ENCODE measurements around the gene ARL9. TPM values are rescaled to one million over a fixed set of nuclear protein-coding genes. Genes with fewer than 3 reads are reported as not detected.

Gene ARL9
- total RNA-seq, 1 experiment from 2014 or later = not detected

- no CpG with 5 or more reads among the region's 1 CpG for WGBS (ENCODE audit: extremely low coverage, insufficient read length, low lambda C conversion rate)
- no peaks in the 10 kb centered on the region for H3K23me2 ChIP-seq (ENCODE audit: insufficient read length, low read depth, low read length, poor library complexity, severe bottlenecking)
- no peaks in the 10 kb centered on the region for H3K9me3 ChIP-seq (ENCODE audit: control insufficient read depth, low read depth, low read length)
- H2BK12ac ChIP-seq (ENCODE audit: insufficient read length, low read depth, low read length) = no peak overlapping the region
- H4K5ac ChIP-seq (ENCODE audit: insufficient read length, low read depth, low read length) = no peak overlapping the region
- no peak overlapping the region for H2BK120ac ChIP-seq (ENCODE audit: low read depth, low read length, poor library complexity, severe bottlenecking)
- no peak overlapping the region for H3K18ac ChIP-seq (ENCODE audit: insufficient read length, low read depth, low read length)
- Mint-ChIP-seq H3K36me3 (ENCODE audit: insufficient read depth in 1 of 3, low read depth in 3 of 3) (no peaks in the 10 kb centered on the region), H3K4me3 (no peak overlapping the region), H3K9me3 (no peaks in the 10 kb centered on the region), H3K27me3 (ENCODE audit: low read depth) (peaks cover 15% of the 10 kb centered on the region), H3K27ac (no peak overlapping the region), H3K4me1 (no peaks in the 10 kb centered on the region)
- no peak for DNase-seq
- H4K91ac ChIP-seq (ENCODE audit: insufficient read length, low read depth, low read length) = no peak overlapping the region
- no peak overlapping the region for H2BK15ac ChIP-seq (ENCODE audit: low read depth, low read length)
- no peak overlapping the region for H2BK5ac ChIP-seq (ENCODE audit: insufficient read length, low read length)
- no peak overlapping the region for H2AFZ ChIP-seq (ENCODE audit: low read length)
- H3K56ac ChIP-seq (ENCODE audit: insufficient read length, low read depth, low read length) = no peak overlapping the region
- H4K20me1 ChIP-seq (ENCODE audit: control insufficient read depth, insufficient read depth, insufficient read length) = no peaks in the 10 kb centered on the region
- no peak for TF ChIP-seq CTCF (conservative IDR thresholded peaks at IDR 0.05)
- H3K4me2 ChIP-seq (ENCODE audit: insufficient read depth, insufficient read length, low read length) = no peak overlapping the region
- no peak overlapping the region for H3K23ac ChIP-seq (ENCODE audit: insufficient read length, low read depth, low read length)
- no peaks in the 10 kb centered on the region for H3K79me2 ChIP-seq (ENCODE audit: insufficient read depth, low read length)
- no peaks in the 10 kb centered on the region for H3K27me3 ChIP-seq (ENCODE audit: insufficient read depth, low read length)
- H2BK20ac ChIP-seq (ENCODE audit: low read depth, low read length, poor library complexity, severe bottlenecking) = no peak overlapping the region
- no peak overlapping the region for H3K4ac ChIP-seq (ENCODE audit: low read depth, low read length)
- no peaks in the 10 kb centered on the region for H3K4me1 ChIP-seq (ENCODE audit: insufficient read depth, low read length)
- no peak overlapping the region for H4K8ac ChIP-seq (replicated peaks; ENCODE audit: insufficient read length, low read depth, low read length)
- H3T11ph ChIP-seq (ENCODE audit: low read length) = no peak overlapping the region
- H3K79me1 ChIP-seq (ENCODE audit: insufficient read depth, low read depth, low read length, poor library complexity, severe bottlenecking) = no peaks in the 10 kb centered on the region
- no peak overlapping the region for H3K9ac ChIP-seq (ENCODE audit: extremely low read depth, insufficient read length, low read length)
- no peak overlapping the region for H3K14ac ChIP-seq (ENCODE audit: insufficient read depth, low read length)
- no peak overlapping the region for H2AK5ac ChIP-seq (ENCODE audit: insufficient read length, low read length)
- H3K27ac ChIP-seq (ENCODE audit: insufficient read length, low read depth, low read length) = no peak overlapping the region
These were observed 6.6 kb downstream of the ARL9 start for GRCh38 chr4:56512166-56512565.

All from H9 (cell line).